H9 (cell line): Measurements from ENCODE around the gene CDH24. TPM values are rescaled to one million over a fixed set of nuclear protein-coding genes. Genes with fewer than 3 reads are reported as not detected.

Experiments used
- DNase-seq: peaks from one replicate; pipeline ENCODE4 v3.0.0-alpha.2; 2017
- H2AFZ ChIP-seq: one replicate; pipeline ENCODE4 v1.6.1; 2013; ENCODE audit warnings: mild to moderate bottlenecking, low read length, control low read depth, moderate library complexity
- H2AK5ac ChIP-seq: 2 replicates; pipeline ENCODE4 v1.6.1; 2013; ENCODE audit warnings: low read length, control low read depth, mixed read lengths; ENCODE audit not compliant: insufficient read length
- H2BK120ac ChIP-seq: one replicate; pipeline ENCODE4 v1.6.1; 2013; ENCODE audit warnings: low read depth, mild to moderate bottlenecking, low read length, control low read depth, inconsistent platforms; ENCODE audit not compliant: poor library complexity, severe bottlenecking
- H2BK12ac ChIP-seq: 2 replicates; pipeline ENCODE4 v1.6.1; 2013; ENCODE audit warnings: low read length, control low read depth, mixed read lengths, low read depth; ENCODE audit not compliant: insufficient read length
- H2BK15ac ChIP-seq: 2 replicates; pipeline ENCODE4 v1.6.1; 2013; ENCODE audit warnings: low read depth, low read length, control low read depth
- H2BK20ac ChIP-seq: one replicate; pipeline ENCODE4 v1.6.1; 2013; ENCODE audit warnings: low read depth, mild to moderate bottlenecking, low read length, control low read depth, inconsistent platforms; ENCODE audit not compliant: poor library complexity, severe bottlenecking
- H2BK5ac ChIP-seq: 2 replicates; pipeline ENCODE4 v1.6.1; 2013; ENCODE audit warnings: low read length, control low read depth, mixed read lengths; ENCODE audit not compliant: insufficient read length
- H3K14ac ChIP-seq: 2 replicates; pipeline ENCODE4 v1.6.1; 2013; ENCODE audit warnings: low read length, control low read depth; ENCODE audit not compliant: insufficient read depth
- H3K18ac ChIP-seq: 2 replicates; pipeline ENCODE4 v1.6.1; 2013; ENCODE audit warnings: low read depth, mild to moderate bottlenecking, mixed read lengths, low read length, control low read depth; ENCODE audit not compliant: insufficient read length
- H3K23ac ChIP-seq: 2 replicates; pipeline ENCODE4 v1.6.1; 2013; ENCODE audit warnings: low read length, control low read depth, mixed read lengths, low read depth; ENCODE audit not compliant: insufficient read length
- H3K23me2 ChIP-seq: 2 replicates; pipeline ENCODE4 v1.6.1; 2013; ENCODE audit warnings: low read depth, mild to moderate bottlenecking, mixed read lengths, low read length, control low read depth; ENCODE audit not compliant: insufficient read length, poor library complexity, severe bottlenecking
- H3K27ac ChIP-seq: 2 replicates; pipeline ENCODE4 v1.5.1; 2013; ENCODE audit warnings: low read length, control low read depth, mixed read lengths, low read depth; ENCODE audit not compliant: insufficient read length
- H3K27me3 ChIP-seq: 2 replicates; pipeline ENCODE4 v1.6.1; 2013; ENCODE audit warnings: low read length, control low read depth, inconsistent platforms; ENCODE audit not compliant: insufficient read depth
- H3K4ac ChIP-seq: 2 replicates; pipeline ENCODE4 v1.6.1; 2013; ENCODE audit warnings: low read depth, mild to moderate bottlenecking, control low read depth, inconsistent platforms, low read length, moderate library complexity
- H3K4me1 ChIP-seq: 2 replicates; pipeline ENCODE4 v1.6.1; 2013; ENCODE audit warnings: low read length, control low read depth, inconsistent platforms; ENCODE audit not compliant: insufficient read depth
- H3K4me2 ChIP-seq: 2 replicates; pipeline ENCODE4 v1.6.1; 2013; ENCODE audit warnings: low read length, control low read depth, mixed read lengths; ENCODE audit not compliant: insufficient read length, insufficient read depth
- H3K56ac ChIP-seq: 2 replicates; pipeline ENCODE4 v1.6.1; 2013; ENCODE audit warnings: low read depth, mild to moderate bottlenecking, mixed read lengths, low read length, control low read depth; ENCODE audit not compliant: insufficient read length
- H3K79me1 ChIP-seq: 2 replicates; pipeline ENCODE4 v1.6.1; 2013; ENCODE audit warnings: low read depth, mild to moderate bottlenecking, moderate library complexity, low read length, control low read depth, inconsistent platforms; ENCODE audit not compliant: insufficient read depth, poor library complexity, severe bottlenecking
- H3K79me2 ChIP-seq: 2 replicates; pipeline ENCODE4 v1.6.1; 2013; ENCODE audit warnings: low read length, control low read depth, inconsistent platforms; ENCODE audit not compliant: insufficient read depth
- H3K9ac ChIP-seq: 2 replicates; pipeline ENCODE4 v1.6.1; 2013; ENCODE audit warnings: low read length, control low read depth, mixed read lengths; ENCODE audit not compliant: insufficient read length; ENCODE audit errors: extremely low read depth
- H3K9me3 ChIP-seq: one replicate; pipeline ENCODE4 v1.6.1; 2013; ENCODE audit warnings: low read depth, low read length, inconsistent platforms; ENCODE audit not compliant: control insufficient read depth
- H3T11ph ChIP-seq: one replicate; pipeline ENCODE4 v1.6.1; 2013; ENCODE audit warnings: mild to moderate bottlenecking, low read length, control low read depth, inconsistent platforms
- H4K20me1 ChIP-seq: one replicate; pipeline ENCODE4 v1.6.1; 2013; ENCODE audit not compliant: control insufficient read depth, insufficient read length, insufficient read depth
- H4K5ac ChIP-seq: 2 replicates; pipeline ENCODE4 v1.6.1; 2013; ENCODE audit warnings: low read depth, mild to moderate bottlenecking, mixed read lengths, low read length, control low read depth; ENCODE audit not compliant: insufficient read length
- H4K8ac ChIP-seq: replicated peaks from 2 replicates; pipeline ENCODE4 v1.6.1; 2013; ENCODE audit warnings: low read length, control low read depth, mixed read lengths, low read depth; ENCODE audit not compliant: insufficient read length
- H4K91ac ChIP-seq: 2 replicates; pipeline ENCODE4 v1.6.1; 2013; ENCODE audit warnings: low read depth, mild to moderate bottlenecking, moderate library complexity, mixed read lengths, low read length, control low read depth; ENCODE audit not compliant: insufficient read length
- H3K27ac Mint-ChIP-seq, 3 experiments: 2 replicates in 2 of 3; 3 replicates in 1 of 3; pipeline ENCODE4 v1.8.0; 2020 to 2021; ENCODE audit warnings: mixed read lengths in 3 of 3, mild to moderate bottlenecking in 1 of 3, moderate library complexity in 1 of 3
- H3K27me3 Mint-ChIP-seq: 2 replicates; pipeline ENCODE4 v1.8.0; 2021; ENCODE audit warnings: low read depth, mild to moderate bottlenecking, moderate library complexity, mixed read lengths
- H3K36me3 Mint-ChIP-seq, 3 experiments: 2 replicates in 2 of 3; 3 replicates in 1 of 3; pipeline ENCODE4 v1.8.0; 2020 to 2021; ENCODE audit warnings: low read depth in 3 of 3, mixed read lengths in 3 of 3; ENCODE audit not compliant: insufficient read depth in 1 of 3
- H3K4me1 Mint-ChIP-seq, 2 experiments: 2 replicates each; pipeline ENCODE4 v1.8.0; 2020; ENCODE audit warnings: mixed read lengths in 2 of 2
- H3K4me3 Mint-ChIP-seq, 2 experiments: 2 replicates in 1 of 2; 3 replicates in 1 of 2; pipeline ENCODE4 v1.8.0; 2020 to 2021; ENCODE audit warnings: mild to moderate bottlenecking in 2 of 2, mixed read lengths in 2 of 2, moderate library complexity in 1 of 2
- H3K9me3 Mint-ChIP-seq, 2 experiments: 2 replicates in 1 of 2; 3 replicates in 1 of 2; pipeline ENCODE4 v1.8.0; 2020; ENCODE audit warnings: mild to moderate bottlenecking in 2 of 2, mixed read lengths in 2 of 2, moderate library complexity in 1 of 2
- WGBS: extraction: QIAGEN DNeasy Blood & Tissue Kit; methylation state at CpG from one replicate; pipeline ENCODE4 v1.1.7; 2013; ENCODE audit warnings: missing lambda C conversion rate, low lambda C conversion rate, mixed read lengths; ENCODE audit not compliant: insufficient read length; ENCODE audit errors: extremely low coverage; 5-methylcytosine and 5-hydroxymethylcytosine counted together
- total RNA-seq: library from RNA; stranded (reverse); gene quantifications from 2 replicates; pipeline ENCODE4 v1.2.1, GENCODE V29; 2021
- TF ChIP-seq, protein P1 (sequence below): fragments of 200-600 bp; sonication (generic); conservative IDR thresholded peaks from 3 replicates; pipeline ENCODE4 v1.8.0; 2021; ENCODE audit warnings: antibody characterized with exemption, mild to moderate bottlenecking

The CDH24 gene
- total RNA-seq, 1 experiment from 2014 or later = 16.7 TPM

DNA sequence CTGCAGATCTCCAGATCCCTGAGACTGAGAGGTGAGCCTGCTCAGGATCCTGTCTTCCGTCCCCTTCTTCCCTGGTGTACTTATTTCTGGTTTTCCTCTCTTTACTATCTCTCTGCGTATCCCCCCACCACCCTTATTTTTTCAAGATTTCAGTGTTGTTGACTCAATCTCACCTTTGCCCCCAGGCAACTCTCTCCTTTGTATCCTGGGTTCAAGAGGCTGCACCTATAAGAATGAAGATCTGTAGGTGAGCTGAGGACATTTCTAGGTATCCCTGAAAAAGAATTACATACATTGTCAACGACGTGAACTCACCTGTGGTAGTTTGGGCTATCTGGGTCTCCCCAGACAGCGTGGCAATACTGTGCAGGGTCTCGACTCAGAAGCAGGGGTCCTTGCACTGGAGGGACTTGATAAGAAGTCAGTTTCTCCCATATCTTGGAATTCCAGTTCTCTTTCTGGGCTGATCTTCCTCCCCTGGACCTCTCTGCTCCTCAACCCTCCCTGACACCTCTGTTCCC lies 46.8 kb upstream of the CDH24 start:
- H3K4me3 Mint-ChIP-seq = peak overlapping the region in 1 of 2 experiments; percentile 56; a peak in 1 of 5 replicates
- no peaks in the 10 kb centered on the region for H3K27me3 ChIP-seq
- no peak overlapping the region for H3T11ph ChIP-seq
- H2AFZ ChIP-seq = no peak overlapping the region
- no peaks in the 10 kb centered on the region; the same call in 1 of the 2 replicates for H3K4me1 ChIP-seq
- no peak overlapping the region for H3K9ac ChIP-seq
- no peak overlapping the region for H2AK5ac ChIP-seq
- H2BK15ac ChIP-seq = no peak overlapping the region
- no peak overlapping the region for H4K91ac ChIP-seq
- H3K56ac ChIP-seq = no peak overlapping the region
- no peak for DNase-seq
- no peak overlapping the region for H3K4ac ChIP-seq
- H3K4me2 ChIP-seq = no peak overlapping the region
- H3K18ac ChIP-seq = no peak overlapping the region
- H4K8ac ChIP-seq = no peak overlapping the region
- no peaks in the 10 kb centered on the region for H3K79me2 ChIP-seq
- no peak overlapping the region for H3K27ac ChIP-seq
- no peak overlapping the region for H3K23ac ChIP-seq
- H3K27ac Mint-ChIP-seq = peak overlapping the region in 1 of 3 experiments; percentile 92; a peak in 1 of 7 replicates
- peaks cover 6 to 7% of the 10 kb centered on the region in 2 experiments for H3K9me3 Mint-ChIP-seq
- H3K14ac ChIP-seq = no peak overlapping the region
- H3K4me1 Mint-ChIP-seq = peaks cover 45 to 57% of the 10 kb centered on the region in 2 experiments
- no peaks in the 10 kb centered on the region for H3K79me1 ChIP-seq
- no peak overlapping the region for H4K5ac ChIP-seq
- no peaks in the 10 kb centered on the region for H3K9me3 ChIP-seq
- H2BK120ac ChIP-seq = no peak overlapping the region
- WGBS = no CpG with 5 or more reads among the region's 6 CpGs
- TF ChIP-seq, protein P1, sequence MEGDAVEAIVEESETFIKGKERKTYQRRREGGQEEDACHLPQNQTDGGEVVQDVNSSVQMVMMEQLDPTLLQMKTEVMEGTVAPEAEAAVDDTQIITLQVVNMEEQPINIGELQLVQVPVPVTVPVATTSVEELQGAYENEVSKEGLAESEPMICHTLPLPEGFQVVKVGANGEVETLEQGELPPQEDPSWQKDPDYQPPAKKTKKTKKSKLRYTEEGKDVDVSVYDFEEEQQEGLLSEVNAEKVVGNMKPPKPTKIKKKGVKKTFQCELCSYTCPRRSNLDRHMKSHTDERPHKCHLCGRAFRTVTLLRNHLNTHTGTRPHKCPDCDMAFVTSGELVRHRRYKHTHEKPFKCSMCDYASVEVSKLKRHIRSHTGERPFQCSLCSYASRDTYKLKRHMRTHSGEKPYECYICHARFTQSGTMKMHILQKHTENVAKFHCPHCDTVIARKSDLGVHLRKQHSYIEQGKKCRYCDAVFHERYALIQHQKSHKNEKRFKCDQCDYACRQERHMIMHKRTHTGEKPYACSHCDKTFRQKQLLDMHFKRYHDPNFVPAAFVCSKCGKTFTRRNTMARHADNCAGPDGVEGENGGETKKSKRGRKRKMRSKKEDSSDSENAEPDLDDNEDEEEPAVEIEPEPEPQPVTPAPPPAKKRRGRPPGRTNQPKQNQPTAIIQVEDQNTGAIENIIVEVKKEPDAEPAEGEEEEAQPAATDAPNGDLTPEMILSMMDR = no peak
- no peaks in the 10 kb centered on the region for H3K23me2 ChIP-seq
- H2BK20ac ChIP-seq = no peak overlapping the region
- peaks cover 1 to 5% (median 2%) of the 10 kb centered on the region in 3 experiments; a peak in 5 of 7 replicates for H3K36me3 Mint-ChIP-seq
- no peak overlapping the region for H2BK5ac ChIP-seq
- H2BK12ac ChIP-seq = no peak overlapping the region
- no peaks in the 10 kb centered on the region for H4K20me1 ChIP-seq
- H3K27me3 Mint-ChIP-seq = peaks cover 27% of the 10 kb centered on the region
